Dendritic cell treated with granulocyte-macrophage colony-stimulating factor and Interleukin-4, amounts not matched to agents 40 ng/mL and 50 ng/mL, for 4 days (primary cell): Measurements from ENCODE around the gene CERK.

Experiments
- H3K27ac Mint-ChIP-seq: one replicate; pipeline ENCODE4 v1.8.0; 2022; ENCODE audit warnings: mild to moderate bottlenecking, mixed read lengths
- H3K27me3 Mint-ChIP-seq: one replicate; pipeline ENCODE4 v1.8.0; 2022; ENCODE audit warnings: mild to moderate bottlenecking, mixed read lengths
- H3K36me3 Mint-ChIP-seq: one replicate; pipeline ENCODE4 v1.8.0; 2022; ENCODE audit warnings: low read depth, mixed read lengths
- H3K4me1 Mint-ChIP-seq: one replicate; pipeline ENCODE4 v1.8.0; 2022; ENCODE audit warnings: low read depth, mixed read lengths
- H3K4me3 Mint-ChIP-seq: one replicate; pipeline ENCODE4 v1.8.0; 2022; ENCODE audit warnings: mild to moderate bottlenecking, moderate library complexity, mixed read lengths
- H3K9me3 Mint-ChIP-seq: one replicate; pipeline ENCODE4 v1.8.0; 2022; ENCODE audit warnings: mixed read lengths
- intact Hi-C: fragments of 100-400 bp; cut with micrococcal nuclease; formaldehyde crosslinking; loops from one replicate; pipeline ENCODE4 v1.15.0; 2022

Gene CERK

GRCh38 chr22:46761017-46761416, 23.0 kb upstream of the CERK start:
- intact Hi-C loops, result no loop called here
- no peaks in the 10 kb centered on the region for H3K27me3 Mint-ChIP-seq
- peaks cover 81% of the 10 kb centered on the region for H3K4me1 Mint-ChIP-seq
- peaks cover 54% of the 10 kb centered on the region for H3K36me3 Mint-ChIP-seq
- H3K9me3 Mint-ChIP-seq, result peaks cover 10% of the 10 kb centered on the region
- peak overlapping the region; percentile 68 for H3K4me3 Mint-ChIP-seq
- H3K27ac Mint-ChIP-seq, result peak overlapping the region; percentile 89

DNA sequence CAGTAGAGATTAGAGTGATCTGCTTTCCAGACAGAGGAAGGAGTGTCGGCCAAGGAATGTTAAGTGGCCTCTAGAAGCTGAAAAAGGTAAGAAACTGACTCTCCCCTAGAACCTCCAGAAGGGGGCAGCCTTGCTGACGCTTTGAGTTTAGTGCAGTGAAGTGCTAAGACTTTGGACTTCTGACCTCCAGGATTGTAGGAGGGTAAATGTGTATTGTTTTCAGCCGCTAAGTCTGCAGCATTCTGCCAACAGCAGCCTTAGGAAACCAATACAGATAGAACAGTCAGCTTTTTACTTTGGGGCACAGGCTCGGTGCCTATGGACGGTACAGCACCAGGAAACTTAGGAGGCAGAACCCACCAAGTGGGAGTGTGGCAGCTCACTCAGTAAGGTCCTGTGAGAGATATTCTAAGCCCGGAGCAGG, 20.8 kb upstream of the CERK start:
- Mint-ChIP-seq H3K27me3 (no peaks in the 10 kb centered on the region), H3K4me3 (no peak overlapping the region), H3K9me3 (peaks cover 11% of the 10 kb centered on the region), H3K4me1 (peaks cover 80% of the 10 kb centered on the region), H3K27ac (peak overlapping the region; percentile 30), H3K36me3 (peaks cover 33% of the 10 kb centered on the region)
- intact Hi-C loops, result loop anchor here (2.0 kb wide), 1 partner anchor 44 kb away; no protein-coding TSS in a partner anchor

GRCh38 chr22:46758121-46758520, 20.1 kb upstream of the CERK start:
- peaks cover 84% of the 10 kb centered on the region for H3K4me1 Mint-ChIP-seq
- intact Hi-C loops, result loop anchor here (2.0 kb wide), 1 partner anchor 45 kb away; no protein-coding TSS in a partner anchor
- no peak overlapping the region for H3K4me3 Mint-ChIP-seq
- peak overlapping the region; percentile 30 for H3K27ac Mint-ChIP-seq
- H3K27me3 Mint-ChIP-seq, result no peaks in the 10 kb centered on the region
- H3K36me3 Mint-ChIP-seq, result peaks cover 29% of the 10 kb centered on the region
- peaks cover 11% of the 10 kb centered on the region for H3K9me3 Mint-ChIP-seq

- intact Hi-C loops, result no loop called here
- Mint-ChIP-seq H3K9me3 (peaks cover 11% of the 10 kb centered on the region), H3K4me3 (no peak overlapping the region), H3K4me1 (peaks cover 88% of the 10 kb centered on the region), H3K27me3 (no peaks in the 10 kb centered on the region), H3K27ac (peak overlapping the region; percentile 97), H3K36me3 (peaks cover 19% of the 10 kb centered on the region)
Measured at GRCh38 chr22:46757104-46757503, 19.1 kb upstream of the CERK start.

- H3K27me3 Mint-ChIP-seq, result no peaks in the 10 kb centered on the region
- H3K4me3 Mint-ChIP-seq, result no peak overlapping the region
- peaks cover 15% of the 10 kb centered on the region for H3K36me3 Mint-ChIP-seq
- peaks cover 88% of the 10 kb centered on the region for H3K4me1 Mint-ChIP-seq
- peaks cover 11% of the 10 kb centered on the region for H3K9me3 Mint-ChIP-seq
- intact Hi-C loops, result no loop called here
- H3K27ac Mint-ChIP-seq, result peak overlapping the region; percentile 97
Measured at GRCh38 chr22:46756097-46756496, 18.0 kb upstream of the CERK start.

- H3K27ac Mint-ChIP-seq, result peak overlapping the region; percentile 97
- H3K36me3 Mint-ChIP-seq, result peaks cover 9% of the 10 kb centered on the region
- H3K4me3 Mint-ChIP-seq, result no peak overlapping the region
- peaks cover 2% of the 10 kb centered on the region for H3K27me3 Mint-ChIP-seq
- peaks cover 88% of the 10 kb centered on the region for H3K4me1 Mint-ChIP-seq
- H3K9me3 Mint-ChIP-seq, result peaks cover 11% of the 10 kb centered on the region
- intact Hi-C loops, result no loop called here
Measured at GRCh38 chr22:46755525-46755924, 17.5 kb upstream of the CERK start.

DNA sequence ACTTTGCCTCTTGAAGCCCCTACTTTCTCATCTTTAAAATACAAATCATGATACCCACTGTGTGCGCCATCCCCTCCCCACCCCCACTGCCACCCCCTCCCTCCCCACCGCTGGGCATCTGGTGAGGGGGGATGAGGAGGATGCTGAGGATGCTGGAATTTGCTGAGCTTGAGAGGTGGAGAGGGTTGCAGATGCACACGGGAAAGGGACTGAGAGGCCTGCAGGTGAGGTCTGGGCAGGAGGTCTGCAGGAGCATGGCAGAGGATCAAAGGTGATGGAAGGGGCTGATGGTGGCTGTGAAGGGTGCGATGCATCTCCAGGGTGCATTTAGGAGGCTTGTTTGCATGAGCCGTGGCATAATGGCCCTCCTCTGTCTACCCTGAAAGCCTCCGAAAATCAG, 16.8 kb upstream of the CERK start:
- intact Hi-C loops, result no loop called here
- peaks cover 7% of the 10 kb centered on the region for H3K36me3 Mint-ChIP-seq
- H3K27ac Mint-ChIP-seq, result peak overlapping the region; percentile 97
- peaks cover 11% of the 10 kb centered on the region for H3K9me3 Mint-ChIP-seq
- H3K4me1 Mint-ChIP-seq, result peaks cover 91% of the 10 kb centered on the region
- H3K4me3 Mint-ChIP-seq, result peak overlapping the region; percentile 5
- peaks cover 2% of the 10 kb centered on the region for H3K27me3 Mint-ChIP-seq

DNA sequence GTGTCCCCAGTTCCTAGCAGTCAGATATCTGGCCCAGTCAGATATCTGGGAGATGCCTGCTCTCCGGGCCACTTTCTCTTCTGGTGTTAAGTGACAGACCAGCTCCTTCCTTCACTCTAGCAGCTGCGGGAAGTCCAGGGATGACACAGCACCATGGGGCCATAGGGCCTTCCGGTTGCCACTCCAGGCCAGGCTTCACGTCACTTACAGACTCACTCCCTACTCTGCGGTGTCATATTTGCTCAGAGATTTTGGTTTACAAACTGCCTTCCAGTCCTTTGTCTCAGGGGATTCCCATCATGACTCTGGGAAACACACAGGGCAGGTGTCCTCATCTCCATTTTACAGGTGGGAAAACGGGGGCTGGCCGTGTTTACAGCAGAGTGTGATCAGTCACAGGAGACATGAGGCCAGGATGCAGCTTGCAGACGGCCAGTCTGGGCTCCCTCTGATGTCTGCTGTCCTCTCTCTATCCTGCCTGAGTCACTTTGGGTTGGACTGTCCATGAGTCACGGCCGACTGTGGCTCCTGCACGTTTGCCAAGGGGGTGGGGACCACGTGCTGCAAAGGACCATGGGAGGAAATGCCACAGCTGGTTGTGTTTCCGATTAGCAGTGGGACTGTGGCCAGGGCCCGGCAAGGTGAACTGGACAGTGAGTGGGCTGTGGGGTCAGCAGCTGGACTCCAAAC, 16.2 kb upstream of the CERK start:
- intact Hi-C loops, result no loop called here
- Mint-ChIP-seq H3K9me3 (peaks cover 11% of the 10 kb centered on the region), H3K4me1 (peaks cover 97% of the 10 kb centered on the region), H3K36me3 (peaks cover 7% of the 10 kb centered on the region), H3K27me3 (peaks cover 2% of the 10 kb centered on the region), H3K4me3 (no peak overlapping the region), H3K27ac (peak overlapping the region; percentile 97)

DNA sequence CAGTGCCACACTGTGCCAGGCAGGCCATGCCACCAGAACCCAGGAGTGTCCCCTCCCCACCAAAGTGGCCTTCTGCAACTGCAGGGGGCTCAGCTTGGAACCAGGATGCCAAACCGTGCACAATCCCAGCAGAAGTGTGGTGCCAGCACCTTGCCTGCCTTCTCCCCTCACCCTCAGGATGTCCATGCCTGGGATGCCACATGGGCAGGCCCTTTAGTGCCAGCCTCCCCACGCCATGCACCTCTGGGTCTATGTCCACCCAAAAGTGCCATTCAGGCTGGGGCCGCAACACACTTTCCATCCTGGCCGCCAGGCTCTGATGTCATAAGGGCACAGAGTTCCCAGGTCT, 15.7 kb upstream of the CERK start:
- intact Hi-C loops, result no loop called here
- H3K36me3 Mint-ChIP-seq, result peaks cover 7% of the 10 kb centered on the region
- H3K27me3 Mint-ChIP-seq, result peaks cover 5% of the 10 kb centered on the region
- peaks cover 98% of the 10 kb centered on the region for H3K4me1 Mint-ChIP-seq
- peaks cover 11% of the 10 kb centered on the region for H3K9me3 Mint-ChIP-seq
- peak overlapping the region; percentile 97 for H3K27ac Mint-ChIP-seq
- no peak overlapping the region for H3K4me3 Mint-ChIP-seq

- Mint-ChIP-seq H3K27me3 (peaks cover 6% of the 10 kb centered on the region), H3K4me1 (peaks cover 97% of the 10 kb centered on the region), H3K9me3 (peaks cover 11% of the 10 kb centered on the region), H3K4me3 (no peak overlapping the region), H3K27ac (peak overlapping the region; percentile 97), H3K36me3 (peaks cover 7% of the 10 kb centered on the region)
- intact Hi-C loops, result no loop called here
Measured at GRCh38 chr22:46753360-46753759, 15.3 kb upstream of the CERK start.

DNA sequence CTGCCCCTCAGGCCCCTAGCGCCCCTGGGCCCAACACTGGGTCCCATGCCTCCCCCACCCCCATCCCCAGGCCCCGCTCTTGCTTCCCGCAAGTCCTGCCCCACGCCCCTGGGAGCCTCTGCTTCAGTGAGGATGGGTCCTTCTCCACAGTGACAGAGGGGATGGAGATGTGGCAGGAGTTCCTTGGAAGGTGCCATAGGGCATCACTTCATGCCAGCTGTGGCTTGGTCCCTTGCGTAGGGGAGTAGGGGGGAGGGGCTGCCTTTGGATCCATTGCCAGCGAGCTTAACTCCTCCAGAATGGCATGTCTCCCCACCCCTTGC, 14.9 kb upstream of the CERK start:
- Mint-ChIP-seq H3K36me3 (peaks cover 7% of the 10 kb centered on the region), H3K27me3 (peaks cover 9% of the 10 kb centered on the region), H3K4me3 (no peak overlapping the region), H3K4me1 (peaks cover 93% of the 10 kb centered on the region), H3K9me3 (peaks cover 11% of the 10 kb centered on the region), H3K27ac (peak overlapping the region; percentile 97)
- intact Hi-C loops, result no loop called here

DNA sequence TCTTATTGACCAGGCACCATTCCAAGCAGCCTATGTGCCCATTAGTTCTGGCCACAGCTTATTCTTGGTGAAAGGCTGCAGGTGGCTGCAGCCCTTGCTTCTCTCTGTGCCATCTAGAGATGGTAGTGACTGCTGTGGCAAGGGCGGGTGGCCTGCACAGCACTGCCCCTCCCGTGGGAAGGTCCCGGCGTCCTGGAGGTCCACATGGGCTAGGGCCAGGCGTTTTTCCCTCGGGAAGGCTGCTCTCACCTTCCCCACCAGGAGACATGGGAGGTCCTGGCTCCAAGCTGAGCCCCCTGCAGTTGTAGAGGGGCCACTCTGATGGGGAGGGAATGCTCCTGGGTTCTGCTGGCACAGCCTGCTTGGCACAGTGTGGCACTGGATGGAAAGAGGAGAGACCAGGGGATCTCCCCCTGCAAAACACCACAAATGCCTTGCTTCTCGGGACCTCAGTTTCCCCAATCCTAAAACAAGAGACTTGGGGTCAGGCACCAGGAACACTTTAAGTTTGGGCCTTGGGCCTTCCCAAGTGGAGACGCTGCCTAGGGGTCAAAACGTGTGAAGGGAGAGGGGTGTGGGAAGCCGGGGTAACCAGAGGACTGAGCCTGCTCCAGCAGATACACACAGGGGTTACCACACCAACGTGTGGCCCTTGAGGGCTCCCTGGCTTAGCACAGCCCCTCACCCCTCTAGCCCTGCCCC, 14.4 kb upstream of the CERK start:
- intact Hi-C loops, result no loop called here
- H3K27ac Mint-ChIP-seq, result peak overlapping the region; percentile 97
- H3K4me3 Mint-ChIP-seq, result no peak overlapping the region
- H3K4me1 Mint-ChIP-seq, result peaks cover 88% of the 10 kb centered on the region
- peaks cover 12% of the 10 kb centered on the region for H3K27me3 Mint-ChIP-seq
- H3K36me3 Mint-ChIP-seq, result peaks cover 7% of the 10 kb centered on the region
- peaks cover 11% of the 10 kb centered on the region for H3K9me3 Mint-ChIP-seq

DNA sequence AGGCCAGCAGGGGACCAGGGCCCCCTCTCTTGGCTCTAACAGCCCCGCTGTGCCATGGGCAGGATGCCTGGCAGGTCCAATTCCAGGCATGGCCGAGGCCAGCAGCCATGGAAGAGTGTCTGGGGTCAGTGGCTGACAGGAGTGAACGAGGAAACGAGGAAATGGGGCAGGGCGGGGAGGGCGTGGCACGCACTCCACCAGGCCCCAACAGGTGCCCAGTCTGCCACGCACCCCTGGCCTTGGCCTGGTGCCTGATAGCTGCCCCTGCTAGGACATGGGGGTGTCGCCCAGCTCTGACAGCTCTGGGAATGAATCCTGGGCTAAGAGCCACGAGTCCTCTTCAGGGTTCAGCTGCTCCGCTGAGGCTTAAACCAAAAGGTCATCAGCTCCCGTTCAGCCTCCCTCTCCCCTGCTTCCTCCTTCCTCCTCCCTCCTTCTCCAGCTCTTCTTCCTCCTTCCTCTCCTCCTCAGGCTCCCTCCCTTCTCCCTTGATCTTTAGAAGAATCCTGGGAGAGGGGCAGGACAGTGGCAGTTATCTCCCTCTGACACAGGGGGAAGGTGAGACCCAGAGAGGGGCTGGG, 12.9 kb upstream of the CERK start:
- Mint-ChIP-seq H3K36me3 (no peaks in the 10 kb centered on the region), H3K4me3 (peak overlapping the region; percentile 33), H3K27ac (peak overlapping the region; percentile 97), H3K4me1 (peaks cover 73% of the 10 kb centered on the region), H3K27me3 (peaks cover 21% of the 10 kb centered on the region), H3K9me3 (peaks cover under 1% of the 10 kb centered on the region)
- intact Hi-C loops, result no loop called here

DNA sequence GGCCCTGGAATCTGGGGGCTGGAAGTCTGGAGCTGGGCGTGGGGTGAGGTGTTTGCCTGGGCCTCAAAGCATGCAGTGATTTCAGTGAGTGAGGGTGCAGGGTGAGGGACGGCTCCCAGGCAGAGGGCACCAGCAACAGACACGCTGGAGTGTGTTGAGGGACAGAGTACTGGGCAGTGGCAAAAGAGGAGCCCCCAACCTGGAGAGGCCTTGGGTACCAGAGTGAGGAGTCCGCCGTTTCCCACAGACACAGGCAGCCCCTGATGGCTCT, 12.4 kb upstream of the CERK start:
- peaks cover 22% of the 10 kb centered on the region for H3K27me3 Mint-ChIP-seq
- H3K4me3 Mint-ChIP-seq, result peak overlapping the region; percentile 33
- peak overlapping the region; percentile 97 for H3K27ac Mint-ChIP-seq

More for the DNA sequence above, 12.4 kb upstream of the CERK start:
- intact Hi-C loops, result no loop called here
- Mint-ChIP-seq H3K9me3 (no peaks in the 10 kb centered on the region), H3K4me1 (peaks cover 68% of the 10 kb centered on the region), H3K36me3 (no peaks in the 10 kb centered on the region)
